ENCODE measurements around the gene EBF3. TPM values are rescaled to one million over a fixed set of nuclear protein-coding genes. Genes with fewer than 3 reads are reported as not detected.

EBF3 gene
- total and polyA plus RNA-seq, 11 donors = 3.6 to 8.8 (median 5.4) TPM

DNA sequence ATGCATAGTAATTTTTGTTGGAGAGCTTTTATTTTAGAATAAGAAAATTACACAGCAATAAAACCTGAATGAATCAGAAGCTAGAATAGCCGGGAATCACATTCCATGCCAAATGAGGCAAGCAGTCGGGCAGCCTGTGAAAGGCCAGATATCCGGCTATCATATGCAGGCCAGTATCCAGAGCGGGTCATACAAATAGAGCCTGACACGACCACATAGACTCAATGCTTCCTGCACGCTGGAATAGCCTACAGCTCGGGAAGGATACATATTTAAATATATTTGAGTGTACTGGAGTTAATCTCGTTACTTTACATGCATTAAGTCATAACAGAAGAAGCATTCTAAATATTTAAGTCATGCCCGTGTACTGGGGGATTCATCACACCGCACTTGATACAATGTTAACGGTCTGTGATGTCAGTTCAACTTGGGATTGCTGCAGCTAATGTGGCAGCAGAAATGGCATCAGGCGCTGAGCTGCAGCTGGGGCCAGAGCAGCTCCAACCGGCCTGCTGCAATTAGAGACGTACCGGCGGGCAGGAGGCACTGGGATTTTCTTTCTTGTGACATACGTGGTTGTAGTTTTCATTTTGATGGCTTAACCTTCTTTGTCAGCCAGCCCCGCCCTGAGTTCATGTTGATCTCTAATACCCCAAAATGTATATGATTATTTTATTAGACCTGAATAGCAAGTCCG is 112.0 kb downstream of the EBF3 start:
- ATAC-seq = no peak
- Histone ChIP-seq H3K27me3 (peaks cover 0 to 3% (median 0%) of the 10 kb centered on the region in 9 donors), H3K36me3 (peaks cover 0 to 47% (median 12%) of the 10 kb centered on the region in 9 donors), H3K4me1 (peaks cover 0 to 5% (median 0%) of the 10 kb centered on the region in 12 donors), H3K4me3 (no peak overlapping the region), H3K27ac (no peak overlapping the region), H3K9me3 (peaks cover 0 to 14% (median 2%) of the 10 kb centered on the region in 12 donors)
- TF ChIP-seq, protein P1, sequence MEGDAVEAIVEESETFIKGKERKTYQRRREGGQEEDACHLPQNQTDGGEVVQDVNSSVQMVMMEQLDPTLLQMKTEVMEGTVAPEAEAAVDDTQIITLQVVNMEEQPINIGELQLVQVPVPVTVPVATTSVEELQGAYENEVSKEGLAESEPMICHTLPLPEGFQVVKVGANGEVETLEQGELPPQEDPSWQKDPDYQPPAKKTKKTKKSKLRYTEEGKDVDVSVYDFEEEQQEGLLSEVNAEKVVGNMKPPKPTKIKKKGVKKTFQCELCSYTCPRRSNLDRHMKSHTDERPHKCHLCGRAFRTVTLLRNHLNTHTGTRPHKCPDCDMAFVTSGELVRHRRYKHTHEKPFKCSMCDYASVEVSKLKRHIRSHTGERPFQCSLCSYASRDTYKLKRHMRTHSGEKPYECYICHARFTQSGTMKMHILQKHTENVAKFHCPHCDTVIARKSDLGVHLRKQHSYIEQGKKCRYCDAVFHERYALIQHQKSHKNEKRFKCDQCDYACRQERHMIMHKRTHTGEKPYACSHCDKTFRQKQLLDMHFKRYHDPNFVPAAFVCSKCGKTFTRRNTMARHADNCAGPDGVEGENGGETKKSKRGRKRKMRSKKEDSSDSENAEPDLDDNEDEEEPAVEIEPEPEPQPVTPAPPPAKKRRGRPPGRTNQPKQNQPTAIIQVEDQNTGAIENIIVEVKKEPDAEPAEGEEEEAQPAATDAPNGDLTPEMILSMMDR (IDR thresholded peaks at IDR 0.05) = no peak
- no peak for TF ChIP-seq POLR2A (IDR thresholded peaks at IDR 0.05)
- no peak for DNase-seq
- intact Hi-C loops (cut with DNase I) = loop anchor here in 3 of 10 donors (10.0 kb wide), 2 partner anchors 113 to 817 kb away; partner anchors contain the start of gene EBF3 (in 1 of the 3)
- WGBS, 4 donors = 83 to 87% (median 86%) methylated on average over 19 of the region's 19 CpGs

DNA sequence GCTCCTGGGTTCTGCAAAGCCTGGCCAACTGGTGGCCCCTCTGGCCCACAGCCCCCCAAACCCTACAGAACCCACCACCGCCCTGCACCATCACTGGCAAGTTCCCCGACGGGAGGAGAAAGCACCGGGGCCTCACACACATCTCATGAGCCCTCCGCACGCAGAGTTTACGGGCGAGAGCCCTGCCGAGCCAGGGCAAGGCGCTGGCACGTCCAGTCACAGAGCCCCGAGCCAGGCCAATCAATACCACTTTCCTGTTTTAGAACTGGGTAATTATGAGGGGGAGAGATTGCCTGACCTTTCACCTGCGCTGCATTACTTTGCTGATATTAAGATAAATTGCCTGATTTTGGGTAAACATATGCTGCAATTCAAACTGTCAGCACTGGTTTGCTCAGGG is 113.3 kb downstream of the EBF3 start:
- TF ChIP-seq, protein P1 (IDR thresholded peaks at IDR 0.05) = no peak
- no peak for TF ChIP-seq POLR2A (IDR thresholded peaks at IDR 0.05)
- H3K27ac ChIP-seq = no peak overlapping the region
- H3K27me3 ChIP-seq = peaks cover 0 to 3% (median 0%) of the 10 kb centered on the region in 9 donors
- ATAC-seq = no peak
- DNase-seq = no peak
- no peak overlapping the region for H3K4me3 ChIP-seq
- intact Hi-C loops (cut with DNase I) = loop anchor here in 3 of 10 donors (10.0 kb wide), 2 partner anchors 114 to 816 kb away; partner anchors contain the start of gene EBF3 (in 1 of the 3)
- peaks cover 0 to 48% (median 11%) of the 10 kb centered on the region in 9 donors for H3K36me3 ChIP-seq
- peaks cover 0 to 5% (median 0%) of the 10 kb centered on the region in 12 donors for H3K4me1 ChIP-seq
- WGBS, 4 donors = 89 to 93% (median 91%) methylated on average over 12 to 13 of the region's 13 CpGs
- peaks cover 0 to 1% (median 0%) of the 10 kb centered on the region in 12 donors for H3K9me3 ChIP-seq

DNA sequence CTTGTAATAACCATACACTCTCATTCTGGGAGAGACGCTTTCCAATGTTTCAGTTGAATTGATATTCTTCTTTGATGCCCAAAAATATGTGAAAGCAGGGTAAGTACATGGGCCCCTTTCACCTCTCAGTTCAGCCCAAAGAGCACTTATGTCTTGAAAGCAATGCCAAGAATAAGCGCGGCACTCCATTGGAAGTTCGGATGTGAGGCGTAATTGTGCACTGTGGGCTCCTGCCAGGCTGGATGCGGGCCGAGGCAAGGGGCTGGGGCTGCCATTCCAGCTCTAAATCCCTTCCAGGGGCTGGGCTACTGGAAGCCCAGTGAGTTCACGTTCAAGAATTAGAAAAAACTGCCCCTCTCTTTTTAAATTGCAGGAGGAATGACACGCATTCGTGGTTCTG is 113.8 kb downstream of the EBF3 start:
- Histone ChIP-seq H3K4me1 (peaks cover 0 to 5% (median 0%) of the 10 kb centered on the region in 12 donors), H3K27ac (no peak overlapping the region), H3K27me3 (peaks cover 0 to 3% (median 0%) of the 10 kb centered on the region in 9 donors), H3K9me3 (no peaks in the 10 kb centered on the region), H3K4me3 (no peak overlapping the region), H3K36me3 (peaks cover 0 to 51% (median 11%) of the 10 kb centered on the region in 9 donors)
- TF ChIP-seq POLR2A (IDR thresholded peaks at IDR 0.05) = no peak
- TF ChIP-seq, protein P1 (IDR thresholded peaks at IDR 0.05) = no peak
- DNase-seq (no peak), ATAC-seq (no peak)
- 90 to 95% (median 94%) methylated on average over 9 to 10 of the region's 10 CpGs for WGBS, 4 donors
- intact Hi-C loops (cut with DNase I) = loop anchor here in 3 of 10 donors (10.0 kb wide), 2 partner anchors 114 to 816 kb away; partner anchors contain the start of gene EBF3 (in 1 of the 3)

DNA sequence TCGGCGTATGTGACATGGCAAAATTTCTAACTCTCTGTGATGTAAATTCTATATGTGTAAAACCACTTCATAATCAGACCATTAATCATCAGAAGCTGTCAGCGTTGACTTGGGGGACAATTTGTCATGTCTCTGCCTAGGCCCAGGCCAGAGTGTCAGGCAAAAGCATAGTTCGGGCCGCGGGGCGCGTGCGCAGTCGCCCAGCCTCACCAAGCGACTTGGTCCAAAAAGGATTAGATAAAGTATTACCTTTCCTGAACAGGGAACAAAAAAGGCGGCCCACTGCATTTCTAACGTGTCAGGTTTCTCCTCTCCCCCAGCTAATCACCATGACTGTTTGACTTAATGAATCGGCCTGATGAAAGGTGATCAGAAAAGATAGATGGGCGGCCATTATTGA is 114.2 kb downstream of the EBF3 start:
- no peak for DNase-seq
- no peak overlapping the region for H3K27ac ChIP-seq
- no peak for ATAC-seq
- WGBS, 4 donors = 94 to 95% (median 94%) methylated on average over 15 of the region's 15 CpGs
- peaks cover 0 to 56% (median 11%) of the 10 kb centered on the region in 9 donors for H3K36me3 ChIP-seq
- H3K4me1 ChIP-seq = peaks cover 0 to 5% (median 0%) of the 10 kb centered on the region in 12 donors
- H3K9me3 ChIP-seq = no peaks in the 10 kb centered on the region
- H3K27me3 ChIP-seq = peaks cover 0 to 3% (median 0%) of the 10 kb centered on the region in 9 donors
- TF ChIP-seq, protein P1 (IDR thresholded peaks at IDR 0.05) = no peak
- no peak for TF ChIP-seq POLR2A (IDR thresholded peaks at IDR 0.05)
- H3K4me3 ChIP-seq = no peak overlapping the region
- intact Hi-C loops (cut with DNase I) = loop anchor here in 3 of 10 donors (10.0 kb wide), 2 partner anchors 115 to 815 kb away; partner anchors contain the start of gene EBF3 (in 1 of the 3)
